ENCODE data around the gene LIPI. TPM values are rescaled to one million over a fixed set of nuclear protein-coding genes. Genes with fewer than 3 reads are reported as not detected.

Gene LIPI
- total and polyA plus RNA-seq, 11 donors, result not detected

DNA sequence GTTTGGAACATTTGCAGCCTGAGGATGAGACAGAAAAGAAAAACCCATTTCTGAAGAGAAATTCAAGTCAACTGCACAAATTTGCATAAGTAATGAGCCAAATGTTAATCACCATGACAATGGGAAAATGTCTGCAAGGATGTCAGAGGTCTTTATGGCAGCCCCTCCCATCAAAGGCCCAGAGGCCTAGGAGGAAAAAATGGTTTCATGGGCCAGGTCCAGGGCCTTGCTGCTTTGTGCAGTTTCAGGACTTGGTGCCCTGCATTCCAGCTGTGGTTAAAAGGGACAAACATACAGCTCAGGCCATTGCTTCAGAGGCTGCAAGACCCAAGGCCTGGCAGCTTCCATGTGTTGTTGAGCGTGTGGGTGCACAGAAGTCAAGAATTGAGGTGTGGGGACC, 18.6 kb upstream of the LIPI start:
- intact Hi-C loops (cut with DNase I), result no loop called here
- no peak overlapping the region for H3K4me3 ChIP-seq
- no peaks in the 10 kb centered on the region for H3K4me1 ChIP-seq
- H3K36me3 ChIP-seq, result no peaks in the 10 kb centered on the region
- peaks cover 0 to 23% (median 3%) of the 10 kb centered on the region in 12 donors for H3K9me3 ChIP-seq
- DNase-seq (no peak), ATAC-seq (no peak)
- H3K27me3 ChIP-seq, result no peaks in the 10 kb centered on the region
- TF ChIP-seq POLR2A (IDR thresholded peaks at IDR 0.05), result no peak
- TF ChIP-seq CTCF (IDR thresholded peaks at IDR 0.05), result no peak
- H3K27ac ChIP-seq, result no peak overlapping the region
- 17 to 57% (median 51%) methylated on average over 1 of the region's 1 CpG for WGBS, 4 donors

DNA sequence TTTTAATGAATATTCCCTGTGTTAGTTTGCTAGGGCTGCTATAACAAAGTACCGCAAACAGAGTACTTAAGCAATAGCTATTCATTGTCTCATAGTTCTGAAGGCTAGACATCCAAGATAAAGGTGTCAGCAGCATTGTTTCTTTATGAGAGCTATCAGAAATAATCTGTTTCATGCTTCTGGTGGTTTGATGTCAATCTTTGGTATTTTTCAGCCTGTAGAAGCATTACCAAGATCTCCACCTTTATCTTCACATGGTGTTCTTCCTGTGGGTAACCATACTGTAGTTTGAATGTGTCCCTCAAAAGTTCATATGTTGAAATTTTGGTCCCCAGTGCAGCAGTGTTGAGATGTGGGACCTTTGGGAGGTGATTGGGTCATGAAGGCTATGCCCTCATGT, 12.6 kb upstream of the LIPI start:
- Histone ChIP-seq H3K4me3 (no peak overlapping the region), H3K27ac (no peak overlapping the region), H3K9me3 (peaks cover 0 to 4% (median 0%) of the 10 kb centered on the region in 12 donors), H3K4me1 (no peaks in the 10 kb centered on the region), H3K36me3 (no peaks in the 10 kb centered on the region), H3K27me3 (no peaks in the 10 kb centered on the region)
- intact Hi-C loops (cut with DNase I), result no loop called here
- no peak for DNase-seq
- WGBS, 4 donors, result 89 to 95% (median 91%) methylated on average over 1 of the region's 1 CpG
- no peak for TF ChIP-seq CTCF (IDR thresholded peaks at IDR 0.05)
- no peak for TF ChIP-seq POLR2A (IDR thresholded peaks at IDR 0.05)
- no peak for ATAC-seq

- WGBS, 4 donors, result 1 to 4% (median 2%) methylated on average over 20 to 55 of the region's 55 CpGs
- DNase-seq, result peak; percentile 32 to 76 (median 53)
- ATAC-seq, result peak in 3 of 4 donors; percentile 89 to 99 (median 92)
- H3K4me3 ChIP-seq, result peak within 1 kb of the TSS; percentile 7 to 63 (median 52)
- TF ChIP-seq POLR2A (IDR thresholded peaks at IDR 0.05), result no peak
- no peak for TF ChIP-seq CTCF (IDR thresholded peaks at IDR 0.05)
- peaks cover 0 to 26% (median 8%) of the 10 kb centered on the region in 9 donors for H3K27me3 ChIP-seq
- no peaks in the 10 kb centered on the region for H3K9me3 ChIP-seq
- H3K36me3 ChIP-seq, result no peaks in the 10 kb centered on the region
- no peak within 1 kb of the TSS for H3K27ac ChIP-seq
- intact Hi-C loops (cut with DNase I), result no loop called here
- H3K4me1 ChIP-seq, result peaks cover 0 to 12% (median 0%) of the 10 kb centered on the region in 12 donors
Measured at GRCh38 chr21:14215971-14216641, 5.4 kb upstream of the LIPI start, which contains the start of gene RBM11. TSS of gene RBM11 (plus strand) at chr21:14216157. CDS start at chr21:14216187, 30 bp downstream.

GRCh38 chr21:14213164-14213563, 2.4 kb upstream of the LIPI start:
- DNase-seq (no peak), ATAC-seq (no peak)
- Histone ChIP-seq H3K27me3 (peaks cover 0 to 26% (median 8%) of the 10 kb centered on the region in 9 donors), H3K36me3 (no peaks in the 10 kb centered on the region), H3K4me3 (no peak overlapping the region), H3K9me3 (no peaks in the 10 kb centered on the region), H3K27ac (no peak overlapping the region), H3K4me1 (peaks cover 0 to 12% (median 0%) of the 10 kb centered on the region in 12 donors)
- intact Hi-C loops (cut with DNase I), result no loop called here
- TF ChIP-seq POLR2A (IDR thresholded peaks at IDR 0.05) (no peak), CTCF (IDR thresholded peaks at IDR 0.05) (no peak)

Data from heart left ventricle (tissue), 16 donors.